Measurements from ENCODE around the gene PTGES. TPM values are rescaled to one million over a fixed set of nuclear protein-coding genes. Genes with fewer than 3 reads are reported as not detected.

The PTGES gene
- total and polyA plus RNA-seq, 8 donors, result 0.16 to 2.5 (median 0.95) TPM

- FAIRE-seq (no peak), ATAC-seq (no peak), DNase-seq (peak in 1 of 6 donors; percentile 53)
- WGBS, 2 donors, result 91 to 94% methylated on average over 16 of the region's 16 CpGs
- intact Hi-C loops (cut with DNase I), result loop anchor here in 2 of 3 donors (5.0 to 10.0 kb wide), 2 partner anchors 43 to 45 kb away; no protein-coding TSS in a partner anchor
- no peaks in the 10 kb centered on the region for H3K36me3 ChIP-seq
- no peaks in the 10 kb centered on the region for H3K4me1 ChIP-seq
- no peak overlapping the region for H3K4me3 ChIP-seq
- no peak overlapping the region for H3K27ac ChIP-seq
- TF ChIP-seq CTCF (IDR thresholded peaks at IDR 0.05), result no peak
- H3K9me3 ChIP-seq, result no peaks in the 10 kb centered on the region
- no peaks in the 10 kb centered on the region for H3K27me3 ChIP-seq
Observed at GRCh38 chr9:129739432-129739831, 13.4 kb downstream of the PTGES start.

GRCh38 chr9:129737479-129738274, 15.2 kb downstream of the PTGES start:
- H3K4me3 ChIP-seq, result peak overlapping the region; percentile 31 to 59 (median 50)

GRCh38 chr9:129736334-129736733, 16.5 kb downstream of the PTGES start:
- Histone ChIP-seq H3K27me3 (no peaks in the 10 kb centered on the region), H3K9me3 (no peaks in the 10 kb centered on the region), H3K4me3 (no peak overlapping the region), H3K36me3 (no peaks in the 10 kb centered on the region), H3K4me1 (no peaks in the 10 kb centered on the region), H3K27ac (no peak overlapping the region)
- FAIRE-seq (no peak), DNase-seq (peak in 1 of 6 donors; percentile 65), ATAC-seq (no peak)
- WGBS, 2 donors, result 43 to 52% methylated on average over 20 of the region's 20 CpGs
- TF ChIP-seq CTCF (IDR thresholded peaks at IDR 0.05), result no peak
- intact Hi-C loops (cut with DNase I), result loop anchor here in 2 of 3 donors (5.0 to 10.0 kb wide), 2 partner anchors 46 to 48 kb away; no protein-coding TSS in a partner anchor

More at GRCh38 chr9:129737479-129738274, 15.2 kb downstream of the PTGES start:
- WGBS, 2 donors, result 2% methylated on average over 48 of the region's 48 CpGs
- Histone ChIP-seq H3K27me3 (no peaks in the 10 kb centered on the region), H3K9me3 (no peaks in the 10 kb centered on the region), H3K4me1 (no peaks in the 10 kb centered on the region), H3K36me3 (no peaks in the 10 kb centered on the region), H3K27ac (peak overlapping the region; percentile 11 to 46 (median 38))
- peak; percentile 94 to 98 (median 96) for ATAC-seq
- intact Hi-C loops (cut with DNase I), result loop anchor here in 2 of 3 donors (5.0 to 10.0 kb wide), 2 partner anchors 45 to 47 kb away; no protein-coding TSS in a partner anchor
- FAIRE-seq, result no peak
- DNase-seq, result peak; percentile 79 to 96 (median 88)
- TF ChIP-seq CTCF (IDR thresholded peaks at IDR 0.05), result peak; percentile 95 to 99 (median 98)

GRCh38 chr9:129735546-129735945, 17.3 kb downstream of the PTGES start:
- no peak for ATAC-seq
- WGBS, 2 donors, result 53 to 61% methylated on average over 6 of the region's 6 CpGs
- intact Hi-C loops (cut with DNase I), result loop anchor here (2.0 to 10.0 kb wide), 3 partner anchors 47 to 49 kb away; no protein-coding TSS in a partner anchor
- Histone ChIP-seq H3K9me3 (no peaks in the 10 kb centered on the region), H3K27ac (no peak overlapping the region), H3K27me3 (no peaks in the 10 kb centered on the region), H3K4me3 (no peak overlapping the region), H3K36me3 (no peaks in the 10 kb centered on the region), H3K4me1 (no peaks in the 10 kb centered on the region)
- TF ChIP-seq CTCF (IDR thresholded peaks at IDR 0.05), result no peak
- FAIRE-seq, result no peak
- DNase-seq, result no peak

GRCh38 chr9:129733632-129733953, 19.2 kb downstream of the PTGES start:
- 83 to 85% methylated on average over 2 of the region's 2 CpGs for WGBS, 2 donors
- no peaks in the 10 kb centered on the region for H3K27me3 ChIP-seq
- DNase-seq, result no peak
- no peaks in the 10 kb centered on the region for H3K36me3 ChIP-seq
- no peak for TF ChIP-seq CTCF (IDR thresholded peaks at IDR 0.05)
- no peak for FAIRE-seq
- no peak for ATAC-seq
- intact Hi-C loops (cut with DNase I), result loop anchor here in 1 of 3 donors (10.0 kb wide), 1 partner anchor 51 kb away; no protein-coding TSS in a partner anchor
- no peaks in the 10 kb centered on the region for H3K4me1 ChIP-seq
- no peak overlapping the region for H3K27ac ChIP-seq
- H3K9me3 ChIP-seq, result no peaks in the 10 kb centered on the region
- H3K4me3 ChIP-seq, result no peak overlapping the region

Measured in pancreas (tissue), 10 donors.